ENCODE results near the gene AKAP9.
"Not testable (repeated sequence)": the region's sequence is repeated elsewhere in the genome, so short reads cannot be mapped to it uniquely, and the experiment has no call there.

The AKAP9 gene

GRCh38 chr7:91947948-91948347 is 7.3 kb downstream of the AKAP9 start:
- no peak for DNase-seq

GRCh38 chr7:91949221-91950009 is 8.8 kb downstream of the AKAP9 start:
- peak in 1 of 2 experiments; percentile 18 for DNase-seq

- no peak for DNase-seq
Measured at GRCh38 chr7:91953618-91954017, 13.0 kb downstream of the AKAP9 start.

GRCh38 chr7:91956464-91956863 is 15.8 kb downstream of the AKAP9 start:
- DNase-seq, result not testable (repeated sequence)

- DNase-seq, result no peak
Measured at GRCh38 chr7:91957232-91957631, 16.6 kb downstream of the AKAP9 start.

- no peak for DNase-seq
Measured at GRCh38 chr7:91957823-91958222, 17.2 kb downstream of the AKAP9 start.

GRCh38 chr7:91959023-91959422 is 18.4 kb downstream of the AKAP9 start:
- DNase-seq, result no peak

GRCh38 chr7:91961816-91962215 is 21.2 kb downstream of the AKAP9 start:
- DNase-seq, result no peak

GRCh38 chr7:91962419-91962818 is 21.8 kb downstream of the AKAP9 start:
- no peak for DNase-seq

- not testable (repeated sequence) for DNase-seq
Measured at GRCh38 chr7:91967513-91967912, 26.9 kb downstream of the AKAP9 start.

GRCh38 chr7:91973639-91974038 is 33.0 kb downstream of the AKAP9 start:
- no peak for DNase-seq

- DNase-seq, result no peak
Measured at GRCh38 chr7:91974066-91974465, 33.4 kb downstream of the AKAP9 start.

- no peak for DNase-seq
Measured at GRCh38 chr7:91976743-91977142, 36.1 kb downstream of the AKAP9 start.

GRCh38 chr7:91979590-91979989 is 38.9 kb downstream of the AKAP9 start:
- no peak for DNase-seq

GRCh38 chr7:91982352-91982751 is 41.7 kb downstream of the AKAP9 start:
- not testable (repeated sequence) for DNase-seq

- no peak for DNase-seq
Measured at GRCh38 chr7:91988213-91988612, 47.6 kb downstream of the AKAP9 start.

- DNase-seq, result no peak
Measured at GRCh38 chr7:91993976-91994375, 53.3 kb downstream of the AKAP9 start.

GRCh38 chr7:91995391-91996105 is 54.9 kb downstream of the AKAP9 start:
- no peak for DNase-seq

- DNase-seq, result no peak
Measured at GRCh38 chr7:91999631-92000565, 59.2 kb downstream of the AKAP9 start.

GRCh38 chr7:92002720-92003119 is 62.1 kb downstream of the AKAP9 start:
- no peak for DNase-seq

GRCh38 chr7:92006046-92006445 is 65.4 kb downstream of the AKAP9 start:
- DNase-seq, result no peak

GRCh38 chr7:92010215-92010614 is 69.6 kb downstream of the AKAP9 start:
- DNase-seq, result peak; percentile 13 to 14

GRCh38 chr7:92013611-92014010 is 72.9 kb downstream of the AKAP9 start:
- DNase-seq, result no peak

All from NCI-H2081 (cell line).